ENCODE results near the gene RUBCNL.

Gene RUBCNL

DNA sequence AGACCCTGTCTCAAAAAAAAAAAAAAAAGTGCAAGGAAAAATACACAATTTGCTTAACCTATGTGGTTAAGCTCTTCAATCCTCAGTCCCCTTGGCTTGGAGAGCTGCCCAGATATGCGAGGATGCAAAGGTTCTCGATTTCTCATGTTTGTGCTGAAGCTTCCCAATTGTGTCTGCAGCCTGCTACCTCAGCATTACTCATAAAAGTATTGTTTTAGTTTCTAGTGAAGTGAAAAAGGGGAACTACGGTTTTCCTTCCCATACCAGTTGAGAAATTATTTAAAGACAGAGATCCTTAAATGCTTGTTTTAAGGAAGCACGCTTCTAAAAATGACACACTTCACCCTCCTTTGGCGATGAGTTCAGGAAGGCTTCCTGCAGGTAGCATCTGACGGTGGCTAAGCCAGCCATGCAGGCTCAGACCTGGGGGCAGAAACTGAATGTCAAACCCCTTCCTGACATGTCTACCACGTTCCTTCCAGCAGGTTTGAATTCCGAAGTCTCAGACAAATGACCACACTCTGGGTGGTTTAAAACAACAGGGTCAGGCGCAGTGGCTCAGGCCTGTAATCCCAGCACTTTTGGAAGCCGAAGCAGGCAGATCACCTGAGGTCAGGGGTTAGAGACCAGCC is 47.9 kb downstream of the RUBCNL start:
- DNase-seq: peak in 1 of 2 donors; percentile 70

- DNase-seq: no peak
Observed at GRCh38 chr13:46337700-46338099, 49.4 kb downstream of the RUBCNL start.

DNA sequence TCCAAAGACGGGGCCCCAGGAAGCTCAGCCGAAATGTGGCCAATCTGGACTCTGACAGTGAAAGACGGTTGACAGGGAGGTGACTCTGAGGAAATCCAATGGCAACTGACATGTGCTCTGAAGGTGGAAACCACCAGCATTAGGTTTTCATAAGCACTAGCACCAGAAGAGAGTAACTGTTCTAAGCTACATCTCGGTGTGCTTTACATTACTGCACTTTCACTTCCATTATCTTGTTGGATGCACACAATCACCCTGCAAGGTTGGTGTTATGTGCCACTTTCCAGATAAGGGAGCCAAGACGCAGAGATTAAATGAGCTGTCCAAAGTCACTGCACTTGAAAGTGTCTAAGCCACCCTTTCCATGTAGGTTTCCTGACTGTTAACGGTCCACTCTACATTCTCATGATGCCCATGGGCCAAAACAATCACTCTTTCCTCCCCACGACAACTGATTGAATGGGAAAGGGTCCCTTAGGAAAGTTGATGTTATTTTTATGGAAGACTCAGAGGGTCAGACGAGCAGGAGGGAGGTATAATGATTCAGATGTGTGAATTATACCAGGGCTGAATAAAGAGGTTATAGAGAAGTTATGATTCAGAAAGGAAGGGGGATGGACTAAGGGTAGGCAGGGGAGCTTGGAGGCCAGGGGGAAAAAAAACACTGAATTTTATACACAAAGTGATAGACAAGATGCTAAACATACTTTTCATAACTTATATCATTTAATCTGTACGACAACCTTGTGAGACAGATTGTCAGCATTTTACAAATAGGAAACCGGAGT is 52.8 kb downstream of the RUBCNL start:
- no peak for DNase-seq

DNA sequence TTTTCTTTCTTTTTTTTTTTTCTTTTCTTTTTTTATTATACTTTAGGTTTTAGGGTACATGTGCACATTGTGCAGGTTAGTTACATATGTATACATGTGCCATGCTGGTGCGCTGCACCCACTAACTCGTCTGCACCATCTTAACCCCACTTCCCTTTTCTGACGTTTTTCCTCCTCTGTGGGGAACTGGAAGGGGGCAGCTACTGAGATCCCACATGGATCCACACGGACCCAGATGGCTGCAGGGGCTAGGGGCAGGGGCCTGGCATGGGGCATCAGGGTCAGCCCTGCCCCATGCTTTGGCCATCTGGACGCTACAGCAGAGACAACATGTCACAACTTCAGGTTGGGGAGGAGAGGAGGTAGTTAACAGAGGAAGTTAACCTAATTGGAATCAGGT is 54.3 kb downstream of the RUBCNL start:
- DNase-seq: no peak

DNA sequence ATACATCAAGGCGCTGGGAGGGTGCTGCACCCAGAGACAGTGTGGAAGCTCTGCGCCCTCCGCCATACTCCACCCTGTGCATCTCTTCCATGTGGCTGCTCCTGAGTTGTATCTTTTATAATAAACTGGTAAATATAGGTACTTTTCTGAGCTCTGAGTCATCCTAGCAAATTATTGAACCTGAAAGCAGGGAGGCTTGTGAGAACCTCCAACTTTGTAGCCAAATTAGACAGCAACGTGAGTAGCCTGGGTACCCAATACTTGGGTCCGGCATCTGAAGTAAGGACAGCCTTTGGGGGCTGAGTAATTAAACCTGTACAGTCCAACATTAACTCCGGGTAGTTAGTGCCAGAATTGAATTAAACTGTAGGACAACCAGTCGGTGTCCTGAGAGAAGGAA is 57.4 kb downstream of the RUBCNL start:
- no peak for DNase-seq

GRCh38 chr13:46327246-46327645 is 59.8 kb downstream of the RUBCNL start:
- DNase-seq: no peak

DNA sequence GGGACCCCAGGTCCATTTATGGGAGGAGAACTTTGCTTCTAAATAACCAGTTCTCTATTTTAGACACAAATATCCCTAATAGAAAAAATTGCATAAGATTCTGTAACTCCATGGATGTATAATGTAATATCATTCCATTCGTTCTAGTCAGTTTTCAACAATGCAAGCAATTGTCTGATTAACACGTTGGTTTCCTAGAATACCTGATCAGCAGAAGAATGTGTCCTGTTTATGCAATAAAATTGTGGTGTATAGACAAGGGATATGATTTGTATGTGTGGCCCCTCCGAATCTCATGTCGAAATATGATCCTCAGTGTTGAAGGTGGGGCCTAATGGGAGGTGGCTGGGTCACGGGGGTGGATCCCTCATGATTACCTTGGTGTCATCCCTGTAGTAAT is 62.1 kb downstream of the RUBCNL start:
- DNase-seq: no peak

GRCh38 chr13:46321494-46322225 is 65.4 kb downstream of the RUBCNL start:
- peak; percentile 78 to 79 for DNase-seq

GRCh38 chr13:46320821-46321220 is 66.2 kb downstream of the RUBCNL start:
- no peak for DNase-seq

- DNase-seq: no peak
Observed at GRCh38 chr13:46320406-46320805, 66.6 kb downstream of the RUBCNL start.

- no peak for DNase-seq
Observed at GRCh38 chr13:46318986-46319385, 68.1 kb downstream of the RUBCNL start.

- no peak for DNase-seq
Observed at GRCh38 chr13:46317120-46317519, 69.9 kb downstream of the RUBCNL start.

GRCh38 chr13:46315491-46316075 is 71.5 kb downstream of the RUBCNL start:
- no peak for DNase-seq

DNA sequence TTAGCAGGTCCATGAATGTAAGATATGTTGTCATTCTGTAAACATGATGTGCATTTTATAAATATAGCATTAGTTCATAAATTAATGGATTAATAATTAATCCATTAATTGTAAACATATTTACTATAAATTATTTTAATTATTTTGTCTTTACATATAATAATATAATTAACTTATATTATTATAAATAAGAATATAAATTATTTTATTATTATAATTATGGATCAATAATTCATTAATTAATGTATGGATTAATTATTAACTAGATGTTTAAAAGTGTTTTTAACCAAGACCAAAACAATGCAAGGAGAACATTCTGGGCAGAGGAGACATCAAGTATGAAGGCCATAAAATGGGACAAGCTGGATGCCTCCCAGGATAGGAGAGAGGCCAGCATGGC is 72.0 kb downstream of the RUBCNL start:
- DNase-seq: no peak

GRCh38 chr13:46314587-46314986 is 72.5 kb downstream of the RUBCNL start:
- no peak for DNase-seq

- DNase-seq: no peak
Observed at GRCh38 chr13:46313432-46314257, 73.4 kb downstream of the RUBCNL start.

- DNase-seq: no peak
Observed at GRCh38 chr13:46313024-46313423, 74.0 kb downstream of the RUBCNL start.

DNA sequence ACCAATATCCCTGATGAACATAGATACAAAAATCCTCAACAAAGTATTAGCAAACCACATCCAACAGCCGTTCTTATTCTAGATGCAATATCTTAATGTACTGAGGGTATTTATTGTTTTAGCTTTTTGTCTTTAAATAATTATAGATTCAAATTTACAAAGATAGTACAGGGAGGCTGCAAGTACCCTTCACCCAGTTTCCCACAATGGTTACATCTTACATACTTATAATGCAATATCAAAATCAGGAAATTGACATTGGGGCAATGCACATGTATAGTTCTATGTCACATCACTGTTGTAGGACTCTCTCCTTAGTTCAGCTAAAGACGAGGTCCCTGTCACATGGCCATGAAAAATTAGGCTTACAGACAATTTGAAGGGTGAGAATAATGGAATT is 75.8 kb downstream of the RUBCNL start:
- no peak for DNase-seq

GRCh38 chr13:46310066-46310465 is 77.0 kb downstream of the RUBCNL start:
- DNase-seq: no peak

GRCh38 chr13:46307554-46307953 is 79.5 kb downstream of the RUBCNL start:
- no peak for DNase-seq

- DNase-seq: no peak
Observed at GRCh38 chr13:46304546-46304945, 82.5 kb downstream of the RUBCNL start.

GRCh38 chr13:46303742-46304385 is 83.2 kb downstream of the RUBCNL start:
- DNase-seq: no peak

Measured in CD4-positive, alpha-beta T cell treated with Interleukin-4 for 1 hour (primary cell).